GM12872 (cell line): ENCODE data around the gene AP3M1.

Source experiments
- CTCF ChIP-seq: IDR thresholded peaks from 3 replicates; pipeline ENCODE4 v1.5.1; 2011; ENCODE audit warnings: low read depth, mild to moderate bottlenecking, low read length, moderate library complexity; ENCODE audit not compliant: insufficient read depth

AP3M1 gene

GRCh38 chr10:74179111-74179710, 28.6 kb upstream of the AP3M1 start:
- TF ChIP-seq CTCF: no peak

GRCh38 chr10:74178042-74178791, 27.6 kb upstream of the AP3M1 start:
- no peak for TF ChIP-seq CTCF

- no peak for TF ChIP-seq CTCF
Measured at GRCh38 chr10:74177140-74177677, 26.6 kb upstream of the AP3M1 start.

GRCh38 chr10:74176380-74177139, 25.9 kb upstream of the AP3M1 start:
- no peak for TF ChIP-seq CTCF

GRCh38 chr10:74175510-74176379, 25.1 kb upstream of the AP3M1 start:
- no peak for TF ChIP-seq CTCF

- TF ChIP-seq CTCF: no peak
Measured at GRCh38 chr10:74174521-74174920, 23.9 kb upstream of the AP3M1 start.
